Measurements from ENCODE around the gene NCOA1.
A peak's percentile ranks its signal among the peaks of the same experiment; 100 is the strongest.
"Not testable (repeated sequence)": the region's sequence is repeated elsewhere in the genome, so short reads cannot be mapped to it uniquely, and the experiment has no call there.

The NCOA1 gene

DNA sequence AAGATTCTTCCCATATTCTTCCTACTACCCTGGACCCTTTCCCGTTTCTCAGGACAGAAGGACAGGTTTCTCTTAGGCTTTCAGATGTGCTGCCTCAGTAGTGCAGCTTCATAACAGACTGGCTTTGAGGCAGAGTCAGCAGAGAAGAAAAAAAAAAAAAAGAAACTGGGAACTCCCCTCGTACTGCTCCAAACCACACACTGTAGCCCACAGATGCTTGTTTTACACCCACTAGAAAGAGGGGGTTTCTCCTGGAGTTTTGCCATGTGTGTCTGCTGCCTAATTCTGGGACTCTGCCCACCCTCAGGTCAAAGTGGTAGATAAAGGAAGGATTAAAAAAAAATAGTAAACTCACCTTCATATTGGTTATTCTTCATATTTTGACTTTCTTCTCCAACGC lies 95.9 kb downstream of the NCOA1 start:
- no peak for DNase-seq

DNA sequence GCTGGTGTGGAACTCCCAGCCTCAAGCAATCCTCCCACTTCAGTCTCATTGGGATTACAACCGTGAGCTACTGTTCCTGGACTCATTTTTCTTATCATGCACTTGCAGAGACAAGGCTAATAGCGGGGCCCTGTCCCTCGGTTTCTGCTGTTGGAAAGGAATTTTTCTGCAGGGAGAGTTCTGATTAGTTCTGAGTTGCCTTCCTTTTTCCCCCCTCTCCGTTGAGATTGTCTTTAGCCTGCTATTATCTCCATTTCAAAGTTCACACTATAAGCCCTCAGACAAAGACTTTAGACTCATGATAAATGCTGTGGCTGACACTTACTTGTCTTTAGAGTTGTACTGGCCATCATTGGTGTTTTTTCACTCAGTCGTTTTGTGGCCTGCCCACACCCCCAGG lies 97.2 kb downstream of the NCOA1 start:
- no peak for DNase-seq

- DNase-seq: no peak
These were observed 101.5 kb downstream of the NCOA1 start for GRCh38 chr2:24592441-24593100.

DNA sequence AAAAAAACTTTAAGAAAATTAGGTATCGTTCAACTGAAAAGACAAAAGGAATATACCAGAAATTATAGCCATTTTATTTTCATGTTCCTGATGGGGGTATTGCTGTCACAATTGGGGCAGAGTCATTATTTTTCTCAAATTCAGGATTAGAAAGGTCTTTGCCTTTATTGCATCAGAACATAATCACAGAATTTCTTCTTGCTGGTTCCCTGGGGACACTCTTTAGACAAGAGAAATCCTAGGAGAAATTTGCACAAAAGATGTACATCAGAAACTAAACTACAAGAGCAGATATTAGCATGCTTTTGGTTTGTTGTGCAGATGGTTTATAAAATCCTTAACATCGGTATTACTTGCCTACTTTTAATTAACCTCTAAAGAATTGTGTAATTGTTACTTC lies 103.2 kb downstream of the NCOA1 start:
- no peak for DNase-seq

GRCh38 chr2:24597181-24597870 lies 106.3 kb downstream of the NCOA1 start:
- DNase-seq: no peak

GRCh38 chr2:24600140-24600539 lies 109.1 kb downstream of the NCOA1 start:
- DNase-seq: not testable (repeated sequence)

DNA sequence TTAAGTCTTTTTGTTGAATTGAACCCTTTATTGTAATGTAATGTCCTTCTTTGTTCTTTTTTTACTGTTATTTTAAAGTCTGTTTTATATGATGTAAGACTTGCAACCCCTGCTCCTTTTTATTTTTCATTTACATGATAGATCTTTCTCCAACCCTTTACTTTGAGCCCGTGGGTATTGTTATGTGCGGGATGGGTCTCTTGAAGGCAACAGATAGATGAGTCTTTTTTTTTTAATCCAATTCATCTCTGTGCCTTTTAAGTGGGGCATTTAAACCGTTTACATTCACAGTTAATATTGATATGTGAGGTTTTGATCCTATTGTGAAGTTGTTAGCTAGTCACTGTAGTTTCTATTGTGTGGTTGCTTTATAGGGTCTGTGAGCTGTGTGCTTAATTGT lies 120.6 kb downstream of the NCOA1 start:
- no peak for DNase-seq

- DNase-seq: peak; percentile 37
These were observed 122.2 kb downstream of the NCOA1 start for GRCh38 chr2:24613154-24613814.

DNA sequence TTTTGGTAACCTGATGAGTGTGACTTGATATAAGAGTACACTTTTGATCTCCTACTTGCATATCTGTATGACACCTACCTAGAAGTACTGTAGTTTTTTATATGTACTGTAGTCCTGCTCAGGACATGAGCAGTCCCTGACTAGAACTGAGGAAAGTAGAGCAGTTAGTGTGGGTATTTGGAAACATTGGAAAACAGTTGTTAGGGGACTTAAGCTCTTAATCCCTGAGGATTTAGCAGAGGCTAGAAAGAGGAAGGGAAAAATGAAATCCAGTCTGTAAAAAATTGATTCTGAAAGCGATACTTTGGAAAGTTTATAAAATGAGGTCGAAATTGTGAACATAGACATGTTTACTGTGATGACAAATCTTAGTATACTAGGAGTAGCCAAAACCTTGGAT lies 125.6 kb downstream of the NCOA1 start:
- no peak for DNase-seq

GRCh38 chr2:24617424-24617823 lies 126.4 kb downstream of the NCOA1 start:
- no peak for DNase-seq

DNA sequence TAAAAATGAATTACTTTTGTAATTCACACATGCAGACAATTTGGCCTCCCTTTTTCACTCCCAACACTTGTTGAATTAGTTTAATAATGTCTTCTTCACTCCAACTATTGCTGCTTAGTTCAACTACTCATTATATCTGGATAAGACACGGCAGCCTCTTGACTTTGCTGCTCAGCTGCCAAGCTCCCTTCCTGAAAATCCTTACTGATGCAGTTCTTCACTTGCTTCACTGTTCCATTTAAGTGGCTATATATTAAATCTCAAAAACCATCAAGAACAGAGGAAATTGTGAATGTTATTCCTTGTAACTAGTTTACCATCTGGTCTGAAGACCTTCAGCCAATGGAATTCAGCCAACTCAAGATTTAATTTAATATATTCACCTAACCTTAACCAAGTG lies 127.1 kb downstream of the NCOA1 start:
- DNase-seq: no peak

DNA sequence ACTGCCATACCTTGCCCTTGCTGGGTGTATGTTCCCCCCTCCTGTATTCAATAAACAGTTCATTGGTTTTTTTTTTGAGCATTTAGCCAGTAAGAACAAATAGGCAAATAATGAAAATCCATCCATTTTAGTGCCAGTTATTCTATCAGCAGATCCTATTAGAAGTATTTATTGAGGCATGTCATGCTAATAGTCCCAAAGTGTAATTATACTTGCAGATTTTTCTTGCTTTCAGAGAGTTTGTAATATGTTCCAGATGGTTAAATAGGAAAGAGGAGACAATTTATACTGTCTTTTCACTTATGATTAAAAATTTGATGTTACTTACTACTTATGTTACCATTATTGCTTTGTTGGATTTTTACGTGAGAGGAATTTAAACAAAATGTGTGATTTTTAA lies 127.6 kb downstream of the NCOA1 start:
- no peak for DNase-seq

DNA sequence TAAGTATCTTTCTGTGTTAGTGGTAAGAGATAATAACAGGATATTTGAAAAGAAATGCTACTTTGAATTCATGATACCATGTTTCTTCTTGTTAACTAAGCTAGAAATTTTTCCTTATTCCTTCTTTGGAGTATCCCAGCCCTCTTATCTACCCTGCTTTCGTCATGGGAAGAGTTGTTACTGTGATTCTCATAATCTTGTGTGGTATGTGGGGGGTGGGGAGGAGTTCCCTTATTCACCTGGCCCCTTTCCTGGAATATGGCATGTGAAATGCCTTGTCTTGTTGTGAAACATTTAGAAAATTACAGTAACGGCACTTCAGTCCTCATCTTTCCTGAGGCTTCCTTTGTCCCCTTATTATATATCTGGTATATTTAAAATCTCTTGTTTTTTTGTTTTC lies 129.9 kb downstream of the NCOA1 start:
- no peak for DNase-seq

- DNase-seq: no peak
These were observed 130.9 kb downstream of the NCOA1 start for GRCh38 chr2:24621779-24622538.

- no peak for DNase-seq
These were observed 132.5 kb downstream of the NCOA1 start for GRCh38 chr2:24623535-24623934.

DNA sequence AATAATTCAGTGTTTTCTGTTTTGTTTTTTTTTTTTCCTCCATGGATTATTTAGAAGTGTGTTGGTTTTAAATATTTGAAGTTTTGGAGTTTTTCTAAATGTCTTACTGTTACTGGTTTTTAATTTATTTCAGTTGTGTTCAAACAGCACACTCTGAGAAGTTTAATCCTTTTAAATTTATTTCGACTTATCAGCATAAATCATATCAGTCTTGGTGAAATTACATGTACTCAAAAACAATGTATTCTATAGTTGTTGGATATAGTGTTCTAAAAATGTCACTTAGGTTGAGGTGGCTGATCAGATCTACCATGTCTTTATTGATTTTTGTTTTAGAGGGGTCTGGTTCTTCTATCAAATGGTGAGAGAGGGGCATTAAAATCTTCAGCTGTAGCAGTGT lies 134.7 kb downstream of the NCOA1 start:
- no peak for DNase-seq

DNA sequence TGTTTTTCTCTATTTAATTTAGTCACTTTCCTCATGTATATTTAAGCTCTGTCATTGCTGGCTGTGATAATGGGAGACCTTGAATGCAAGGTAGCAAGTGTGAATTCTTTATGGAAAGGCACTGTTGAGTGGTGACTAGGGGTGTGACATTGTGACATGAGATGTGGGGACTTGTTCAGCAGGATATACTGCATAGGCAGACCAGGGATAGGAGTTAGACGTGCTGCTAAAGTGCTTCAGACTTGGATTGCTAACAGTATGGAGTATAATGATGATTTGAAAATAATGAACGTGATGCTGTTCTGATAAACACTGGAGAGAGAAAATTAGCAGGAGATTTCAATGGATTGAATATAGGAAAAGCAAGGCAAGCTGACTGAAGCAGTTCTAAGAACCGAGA lies 135.1 kb downstream of the NCOA1 start:
- DNase-seq: no peak

DNA sequence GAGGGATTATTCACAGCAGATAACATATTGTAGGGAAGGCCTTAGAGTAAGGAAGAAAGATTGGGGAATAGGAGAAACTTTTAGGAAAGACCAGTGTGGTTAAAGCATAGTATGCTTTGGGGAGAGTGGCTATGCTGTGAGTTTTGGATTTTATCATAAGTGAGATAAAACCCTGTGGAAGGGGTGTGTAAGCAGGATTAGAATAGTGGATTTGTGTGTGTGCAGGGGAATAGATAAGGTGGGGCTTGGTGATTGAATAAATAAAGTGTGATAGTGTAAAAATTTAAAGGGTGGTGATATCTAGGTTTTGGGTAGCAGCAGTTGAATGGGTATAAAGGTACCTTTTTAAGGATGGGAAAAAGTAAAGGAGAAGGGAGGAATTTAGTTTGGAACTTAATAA lies 137.7 kb downstream of the NCOA1 start:
- no peak for DNase-seq

GRCh38 chr2:24632172-24632571 lies 141.1 kb downstream of the NCOA1 start:
- no peak for DNase-seq

- no peak for DNase-seq
These were observed 144.1 kb downstream of the NCOA1 start for GRCh38 chr2:24635181-24635580.

DNA sequence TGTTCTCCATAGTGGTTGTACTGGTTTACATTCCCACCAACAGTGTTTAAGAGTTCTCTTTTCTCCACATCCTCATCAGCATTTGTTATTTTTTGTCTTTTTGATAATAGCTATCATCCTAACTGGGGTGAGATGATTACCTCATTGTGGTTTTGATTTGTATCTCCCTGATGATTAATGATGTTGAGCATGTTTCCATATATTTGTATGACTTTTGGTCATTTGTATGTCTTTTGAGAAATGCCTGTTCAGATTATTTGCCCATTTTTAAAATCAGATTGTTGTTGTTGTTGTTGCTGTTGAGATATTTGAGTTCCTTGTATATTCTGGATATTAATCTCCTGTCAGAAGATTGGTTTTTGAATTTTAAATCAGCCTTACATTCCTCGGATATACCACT lies 147.5 kb downstream of the NCOA1 start:
- DNase-seq: no peak

GRCh38 chr2:24642351-24642750 lies 151.3 kb downstream of the NCOA1 start:
- DNase-seq: peak; percentile 29

DNA sequence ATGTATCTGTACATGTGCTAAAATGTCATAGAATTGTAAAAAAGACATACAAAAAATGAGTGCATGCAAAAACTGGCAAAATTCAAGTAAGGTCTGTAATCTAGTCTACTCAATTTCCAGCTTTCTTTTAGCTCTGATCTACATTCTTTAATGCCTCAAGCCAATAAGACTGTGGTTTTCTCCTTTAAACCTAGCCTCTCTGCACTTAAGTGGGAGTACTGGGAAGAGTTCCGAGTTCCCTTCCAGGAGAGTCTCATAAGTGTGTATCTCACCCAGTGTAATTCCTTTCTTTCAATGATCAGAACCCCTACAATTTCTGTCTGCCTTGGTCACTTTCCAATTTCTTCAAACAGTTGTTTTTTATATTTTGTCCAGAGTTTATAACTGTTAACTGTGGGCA lies 152.0 kb downstream of the NCOA1 start:
- DNase-seq: no peak

DNA sequence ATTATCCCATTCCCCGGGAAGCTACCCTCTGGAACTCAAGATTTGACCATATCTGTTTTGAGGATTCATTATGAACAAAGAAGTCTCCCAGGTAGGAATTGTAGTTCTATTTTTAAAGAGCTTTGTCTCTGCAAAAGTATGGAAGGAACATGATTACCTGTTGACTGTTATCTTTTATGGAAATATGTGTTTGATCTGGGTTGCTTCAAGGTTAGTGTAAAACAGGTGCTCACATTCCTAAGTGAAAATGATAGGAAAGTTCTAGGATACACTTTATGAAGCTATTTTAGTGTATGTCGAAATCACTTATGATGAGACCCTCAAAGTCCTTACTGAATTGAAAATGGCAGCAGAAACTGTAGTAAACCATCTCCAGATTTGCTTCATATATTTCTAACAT lies 153.0 kb downstream of the NCOA1 start:
- DNase-seq: no peak
